HepG2 (cell line): Measurements from ENCODE around the gene GIMAP1.
"Not testable (repeated sequence)": the region's sequence is repeated elsewhere in the genome, so short reads cannot be mapped to it uniquely, and the experiment has no call there.

Experiments
- BHLHE40 ChIP-seq: IDR thresholded peaks from 2 replicates; pipeline ENCODE4 v1.6.1; 2011; ENCODE audit warnings: low read length, improper control_type of control experiment
- CHD2 ChIP-seq: IDR thresholded peaks from 2 replicates; pipeline ENCODE4 v1.6.1; 2011; ENCODE audit warnings: low read depth, low read length, improper control_type of control experiment
- EHMT2 ChIP-seq: fragments of 200-600 bp; sonication (generic); IDR thresholded peaks from 2 replicates; pipeline ENCODE4 v1.7.0; 2017; ENCODE audit warnings: antibody characterized with exemption, low read depth, low read length, borderline replicate concordance
- FOXA1 ChIP-seq, 2 experiments: fragments of 450-650 bp in 1 of 2; sonication (generic) in 1 of 2; formaldehyde crosslinking in 1 of 2; IDR thresholded peaks; 2 replicates each; pipeline versions ENCODE4 v1.4.0 to v1.6.1; 2016 to 2020; ENCODE audit warnings: missing genetic modification reagents in 1 of 2

DNA sequence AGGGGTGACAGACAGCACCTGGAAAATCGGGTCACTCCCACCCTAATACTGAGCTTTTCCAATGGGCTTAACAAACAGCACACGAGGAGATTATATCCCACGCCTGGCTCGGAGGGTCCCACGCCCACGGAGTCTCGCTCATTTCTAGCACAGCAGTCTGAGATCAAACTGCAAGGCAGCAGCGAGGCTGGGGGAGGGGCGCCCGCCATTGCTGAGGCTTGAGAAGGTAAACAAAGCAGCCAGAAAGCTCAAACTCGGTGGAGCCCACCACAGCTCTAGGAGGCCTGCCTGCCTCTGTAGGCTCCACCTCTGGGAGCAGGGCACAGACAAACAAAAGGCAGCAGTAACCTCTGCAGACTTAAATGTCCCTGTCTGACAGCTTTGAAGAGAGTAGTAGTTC lies 37.8 kb upstream of the GIMAP1 start:
- not testable (repeated sequence) for TF ChIP-seq EHMT2; FOXA1 (IDR thresholded peaks at IDR 0.05); FOXA1 (CRISPR knock-in tag; IDR thresholded peaks at IDR 0.05); BHLHE40; CHD2
